GM10266 (cell line): ENCODE measurements around the gene FAM3B.

Experiments
- DNase-seq: peaks from one replicate; pipeline ENCODE4 v3.0.0; 2012; ENCODE audit errors: extremely low spot score
- CTCF ChIP-seq: IDR thresholded peaks from 2 replicates; pipeline ENCODE4 v1.5.1; 2012; ENCODE audit warnings: mild to moderate bottlenecking, low read depth; ENCODE audit not compliant: control insufficient read depth, insufficient read depth; ENCODE audit errors: missing control alignments

Gene FAM3B

GRCh38 chr21:41379901-41380300 is 63.3 kb downstream of the FAM3B start:
- no peak for DNase-seq
- TF ChIP-seq CTCF = no peak

- TF ChIP-seq CTCF = no peak
- DNase-seq = no peak
Measured at GRCh38 chr21:41381731-41382130, 65.1 kb downstream of the FAM3B start.

GRCh38 chr21:41387042-41387819 is 70.6 kb downstream of the FAM3B start:
- DNase-seq = no peak

GRCh38 chr21:41387824-41388223 is 71.2 kb downstream of the FAM3B start:
- TF ChIP-seq CTCF = no peak
- no peak for DNase-seq

More at GRCh38 chr21:41387042-41387819, 70.6 kb downstream of the FAM3B start:
- no peak for TF ChIP-seq CTCF

- no peak for DNase-seq
Measured at GRCh38 chr21:41388259-41388658, 71.7 kb downstream of the FAM3B start.

GRCh38 chr21:41390043-41390639 is 73.5 kb downstream of the FAM3B start:
- no peak for TF ChIP-seq CTCF
- no peak for DNase-seq

More at GRCh38 chr21:41388259-41388658, 71.7 kb downstream of the FAM3B start:
- no peak for TF ChIP-seq CTCF

- no peak for DNase-seq
- TF ChIP-seq CTCF = no peak
Measured at GRCh38 chr21:41393876-41394465, 77.4 kb downstream of the FAM3B start.
